Chondrocyte (in vitro differentiated cells): ENCODE data around the gene DNAJB5. TPM values are rescaled to one million over a fixed set of nuclear protein-coding genes. Genes with fewer than 3 reads are reported as not detected.

Source experiments
- DNase-seq: peaks from one replicate; pipeline ENCODE4 v3.0.0; 2021; ENCODE audit warnings: mixed read lengths, low spot score
- H3K27ac Mint-ChIP-seq: one replicate; pipeline ENCODE4 v1.8.0; 2021; ENCODE audit warnings: mild to moderate bottlenecking, moderate library complexity, mixed read lengths; ENCODE audit not compliant: unreplicated experiment
- H3K27me3 Mint-ChIP-seq: 2 replicates; pipeline ENCODE4 v1.8.0; 2021; ENCODE audit warnings: low read depth, mixed read lengths
- H3K36me3 Mint-ChIP-seq: 2 replicates; pipeline ENCODE4 v1.8.0; 2021; ENCODE audit warnings: low read depth, mixed read lengths
- H3K4me1 Mint-ChIP-seq: 2 replicates; pipeline ENCODE4 v1.8.0; 2021; ENCODE audit warnings: low read depth, mild to moderate bottlenecking, mixed read lengths
- H3K4me3 Mint-ChIP-seq: one replicate; pipeline ENCODE4 v1.8.0; 2021; ENCODE audit warnings: mild to moderate bottlenecking, moderate library complexity, mixed read lengths; ENCODE audit not compliant: unreplicated experiment
- H3K9me3 Mint-ChIP-seq: 2 replicates; pipeline ENCODE4 v1.8.0; 2021; ENCODE audit warnings: low read depth, mixed read lengths
- total RNA-seq: library from RNA; stranded (reverse); gene quantifications from 3 replicates; pipeline ENCODE4 v1.2.1, GENCODE V29; 2021
- TF ChIP-seq, protein P1 (sequence below): fragments of 200-600 bp; sonication (generic); IDR thresholded peaks from 2 replicates; pipeline ENCODE4 v1.5.0; 2021; ENCODE audit warnings: antibody characterized with exemption, mild to moderate bottlenecking, moderate library complexity

Gene DNAJB5
- total RNA-seq, 1 donor from 2014 or later: 15.2 TPM

DNA sequence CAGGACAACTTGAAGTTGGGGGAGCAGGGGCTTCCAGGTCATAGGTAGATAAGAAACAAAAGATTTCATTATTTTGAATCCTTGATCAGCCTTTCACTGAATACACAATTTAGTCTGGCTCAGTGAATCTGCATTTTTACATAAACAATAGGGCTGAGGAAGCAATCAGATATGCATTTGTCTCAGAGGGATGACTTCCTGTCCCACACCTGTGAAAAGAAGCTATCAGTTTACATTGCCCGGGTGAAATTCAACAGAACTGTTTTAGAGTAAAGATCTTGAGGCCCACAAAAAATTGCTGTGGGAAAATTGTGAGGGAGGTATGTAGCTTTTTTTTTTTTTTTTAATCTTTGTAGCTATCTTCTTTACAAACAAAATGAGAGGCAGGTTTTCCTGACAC, 38.3 kb downstream of the DNAJB5 start:
- H3K9me3 Mint-ChIP-seq: no peaks in the 10 kb centered on the region
- peaks cover 28% of the 10 kb centered on the region for H3K36me3 Mint-ChIP-seq
- H3K27me3 Mint-ChIP-seq: no peaks in the 10 kb centered on the region
- no peak overlapping the region for H3K4me3 Mint-ChIP-seq
- TF ChIP-seq, protein P1, sequence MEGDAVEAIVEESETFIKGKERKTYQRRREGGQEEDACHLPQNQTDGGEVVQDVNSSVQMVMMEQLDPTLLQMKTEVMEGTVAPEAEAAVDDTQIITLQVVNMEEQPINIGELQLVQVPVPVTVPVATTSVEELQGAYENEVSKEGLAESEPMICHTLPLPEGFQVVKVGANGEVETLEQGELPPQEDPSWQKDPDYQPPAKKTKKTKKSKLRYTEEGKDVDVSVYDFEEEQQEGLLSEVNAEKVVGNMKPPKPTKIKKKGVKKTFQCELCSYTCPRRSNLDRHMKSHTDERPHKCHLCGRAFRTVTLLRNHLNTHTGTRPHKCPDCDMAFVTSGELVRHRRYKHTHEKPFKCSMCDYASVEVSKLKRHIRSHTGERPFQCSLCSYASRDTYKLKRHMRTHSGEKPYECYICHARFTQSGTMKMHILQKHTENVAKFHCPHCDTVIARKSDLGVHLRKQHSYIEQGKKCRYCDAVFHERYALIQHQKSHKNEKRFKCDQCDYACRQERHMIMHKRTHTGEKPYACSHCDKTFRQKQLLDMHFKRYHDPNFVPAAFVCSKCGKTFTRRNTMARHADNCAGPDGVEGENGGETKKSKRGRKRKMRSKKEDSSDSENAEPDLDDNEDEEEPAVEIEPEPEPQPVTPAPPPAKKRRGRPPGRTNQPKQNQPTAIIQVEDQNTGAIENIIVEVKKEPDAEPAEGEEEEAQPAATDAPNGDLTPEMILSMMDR: no peak
- no peak for DNase-seq
- H3K4me1 Mint-ChIP-seq: peaks cover 10% of the 10 kb centered on the region
- no peak overlapping the region for H3K27ac Mint-ChIP-seq

DNA sequence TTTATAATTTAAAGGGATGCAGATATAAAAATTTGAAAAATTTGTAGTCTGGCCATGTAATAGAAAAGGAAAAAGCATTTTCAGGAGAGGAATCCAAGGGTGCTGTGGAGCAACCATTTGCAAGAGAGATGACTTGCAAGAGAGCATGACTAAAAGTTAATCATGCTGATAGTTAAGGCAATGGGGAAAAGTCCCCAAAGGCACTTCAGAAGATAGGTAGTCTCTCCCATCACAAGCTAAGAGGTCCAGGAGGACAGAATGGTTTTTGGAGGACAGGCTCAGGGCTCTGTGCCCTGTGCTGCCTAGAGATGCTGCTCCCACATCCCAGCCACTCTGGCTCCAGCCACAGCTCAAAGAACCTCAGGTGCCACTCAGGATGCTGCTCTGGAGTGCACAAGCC, 38.8 kb downstream of the DNAJB5 start:
- DNase-seq: no peak
- no peaks in the 10 kb centered on the region for H3K27me3 Mint-ChIP-seq
- peaks cover 10% of the 10 kb centered on the region for H3K4me1 Mint-ChIP-seq
- H3K4me3 Mint-ChIP-seq: no peak overlapping the region
- no peaks in the 10 kb centered on the region for H3K9me3 Mint-ChIP-seq
- no peak overlapping the region for H3K27ac Mint-ChIP-seq
- TF ChIP-seq, protein P1: no peak
- peaks cover 31% of the 10 kb centered on the region for H3K36me3 Mint-ChIP-seq

DNA sequence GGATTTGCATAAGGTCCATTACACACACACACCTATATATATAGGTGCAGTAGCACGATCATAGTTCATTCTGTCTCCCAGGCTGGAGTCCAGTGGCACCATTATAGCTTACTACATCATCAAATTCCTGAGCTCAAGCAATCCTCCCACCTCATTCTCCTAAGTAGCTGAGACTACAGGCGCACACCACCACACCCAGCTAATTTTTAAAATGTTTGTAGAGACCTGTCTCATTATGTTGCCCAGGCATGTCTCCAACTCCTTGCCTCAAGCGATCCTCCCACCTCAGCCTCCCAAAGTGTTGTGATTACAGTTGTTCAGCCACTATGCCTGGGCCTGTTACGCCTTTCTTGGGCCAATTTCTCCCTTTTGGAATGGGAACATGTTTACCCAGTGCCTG, 39.7 kb downstream of the DNAJB5 start:
- peaks cover 10% of the 10 kb centered on the region for H3K4me1 Mint-ChIP-seq
- H3K36me3 Mint-ChIP-seq: peaks cover 24% of the 10 kb centered on the region
- no peak overlapping the region for H3K4me3 Mint-ChIP-seq
- TF ChIP-seq, protein P1: no peak
- H3K27me3 Mint-ChIP-seq: no peaks in the 10 kb centered on the region
- no peak for DNase-seq
- no peaks in the 10 kb centered on the region for H3K9me3 Mint-ChIP-seq
- H3K27ac Mint-ChIP-seq: no peak overlapping the region

DNA sequence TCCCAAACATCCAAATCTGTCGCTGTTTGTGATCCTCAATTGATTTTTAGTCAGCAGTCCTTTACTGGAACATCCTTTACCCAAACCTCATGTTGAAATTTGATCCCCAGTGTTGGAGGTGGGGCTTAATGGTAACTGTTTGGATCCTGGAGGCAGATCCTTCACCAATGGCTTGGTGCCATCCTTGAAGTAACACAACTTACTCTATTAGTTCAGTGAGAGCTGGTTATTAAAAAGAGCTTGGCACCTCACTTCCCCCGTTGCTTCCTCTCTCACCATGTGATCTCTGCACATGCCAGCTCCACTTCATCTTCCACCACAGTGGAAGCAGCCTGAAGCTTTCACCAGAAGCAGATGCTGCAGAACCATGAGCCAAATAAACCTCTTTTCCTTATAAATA, 40.3 kb downstream of the DNAJB5 start:
- Mint-ChIP-seq H3K27ac (no peak overlapping the region), H3K36me3 (peaks cover 19% of the 10 kb centered on the region), H3K27me3 (no peaks in the 10 kb centered on the region), H3K9me3 (no peaks in the 10 kb centered on the region), H3K4me1 (peaks cover 10% of the 10 kb centered on the region), H3K4me3 (no peak overlapping the region)
- no peak for DNase-seq
- TF ChIP-seq, protein P1: no peak

DNA sequence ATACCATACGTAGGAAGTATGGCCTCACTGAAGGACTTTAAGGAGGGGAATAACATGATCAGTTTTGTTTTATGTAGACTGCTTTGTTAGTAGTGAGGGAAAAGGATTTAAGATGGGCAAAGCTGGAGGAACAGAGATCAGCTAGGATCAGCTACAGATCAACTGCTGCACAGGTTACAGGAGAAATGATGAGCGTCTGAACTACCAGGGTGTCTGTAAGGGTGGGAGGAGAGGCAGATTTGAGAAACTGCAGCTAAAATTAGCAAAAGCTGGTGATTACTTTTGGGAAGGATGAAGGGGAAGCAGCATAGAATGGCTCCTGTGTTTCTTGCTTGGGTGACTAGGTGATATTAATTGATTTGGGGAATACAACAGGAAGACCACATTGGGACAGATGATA, 43.6 kb downstream of the DNAJB5 start:
- Mint-ChIP-seq H3K27ac (no peak overlapping the region), H3K9me3 (no peaks in the 10 kb centered on the region), H3K4me1 (no peaks in the 10 kb centered on the region), H3K27me3 (no peaks in the 10 kb centered on the region), H3K4me3 (no peak overlapping the region), H3K36me3 (peaks cover 24% of the 10 kb centered on the region)
- DNase-seq: no peak
- TF ChIP-seq, protein P1: no peak
